Keratinocyte (primary cell): ENCODE results near the gene TUFT1. TPM values are rescaled to one million over a fixed set of nuclear protein-coding genes. Genes with fewer than 3 reads are reported as not detected.

Experiments
- DNase-seq: peaks from one replicate; pipeline ENCODE4 v3.0.0-alpha.2; 2011; ENCODE audit warnings: low read depth, missing footprints, low spot score
- FAIRE-seq: peaks from 2 replicates; lab custom pipeline; 2011; peaks lifted over from hg19 to GRCh38; lab: Jason Lieb, UNC
- H2AFZ ChIP-seq: 2 replicates; pipeline ENCODE4 v1.6.0; 2012; ENCODE audit warnings: low read length, control low read depth, inconsistent platforms; ENCODE audit not compliant: control insufficient read depth
- H3K27ac ChIP-seq: 2 replicates; pipeline ENCODE4 v1.5.1; 2011; ENCODE audit warnings: low read length; ENCODE audit not compliant: control insufficient read depth, insufficient read depth
- H3K27me3 ChIP-seq: 3 replicates; pipeline ENCODE4 v1.6.0; 2011; ENCODE audit warnings: low read length; ENCODE audit not compliant: control insufficient read depth, insufficient read depth; ENCODE audit errors: extremely low read depth
- H3K36me3 ChIP-seq, 2 experiments: 2 replicates in 1 of 2; 3 replicates in 1 of 2; pipeline ENCODE4 v1.5.1; 2011; ENCODE audit warnings: low read length in 2 of 2, mild to moderate bottlenecking in 1 of 2; ENCODE audit not compliant: control insufficient read depth in 2 of 2, insufficient read depth in 2 of 2; ENCODE audit errors: extremely low read depth in 1 of 2
- H3K4me1 ChIP-seq: 3 replicates; pipeline ENCODE4 v1.5.1; 2011; ENCODE audit warnings: low read length; ENCODE audit not compliant: control insufficient read depth, insufficient read depth; ENCODE audit errors: extremely low read depth
- H3K4me2 ChIP-seq: 3 replicates; pipeline ENCODE4 v1.6.0; 2011; ENCODE audit warnings: low read depth, low read length; ENCODE audit not compliant: control insufficient read depth, insufficient read depth; ENCODE audit errors: extremely low read depth
- H3K4me3 ChIP-seq, 3 experiments: fragments of 200-600 bp in 1 of 3; sonication (generic) in 1 of 3; 2 replicates in 2 of 3; 3 replicates in 1 of 3; pipeline ENCODE4 v1.5.1; 2011 to 2016; ENCODE audit warnings: low read length in 3 of 3, mild to moderate bottlenecking in 3 of 3, control low read depth in 2 of 3, inconsistent platforms in 1 of 3, low read depth in 1 of 3, mixed read lengths in 1 of 3, mixed run types in 1 of 3, moderate library complexity in 1 of 3; ENCODE audit not compliant: control insufficient read depth in 2 of 3, insufficient read depth in 2 of 3; ENCODE audit errors: extremely low read depth in 1 of 3
- H3K79me2 ChIP-seq: 2 replicates; pipeline ENCODE4 v1.6.0; 2012; ENCODE audit warnings: low read length; ENCODE audit not compliant: control insufficient read depth, insufficient read depth
- H3K9ac ChIP-seq: 3 replicates; pipeline ENCODE4 v1.6.0; 2011; ENCODE audit warnings: low read length; ENCODE audit not compliant: control insufficient read depth, insufficient read depth; ENCODE audit errors: extremely low read depth
- H3K9me1 ChIP-seq: 3 replicates; pipeline ENCODE4 v1.6.0; 2011; ENCODE audit warnings: low read length; ENCODE audit not compliant: control insufficient read depth, insufficient read depth; ENCODE audit errors: extremely low read depth
- H3K9me3 ChIP-seq: 2 replicates; pipeline ENCODE4 v1.5.1; 2012; ENCODE audit warnings: low read depth, low read length; ENCODE audit not compliant: control insufficient read depth
- H4K20me1 ChIP-seq: 3 replicates; pipeline ENCODE4 v1.6.0; 2011; ENCODE audit warnings: low read length; ENCODE audit not compliant: control insufficient read depth, insufficient read depth; ENCODE audit errors: extremely low read depth
- CTCF ChIP-seq, 3 experiments: IDR thresholded peaks in 1 of 3; conservative IDR thresholded peaks in 1 of 3; optimal IDR thresholded peaks in 1 of 3; 2 replicates in 2 of 3; 3 replicates in 1 of 3; pipeline versions ENCODE3 to v1.5.1; 2011; ENCODE audit warnings: low read length in 3 of 3, mild to moderate bottlenecking in 3 of 3, moderate library complexity in 2 of 3, control low read depth in 1 of 3, inconsistent platforms in 1 of 3; ENCODE audit not compliant: insufficient read depth in 2 of 3; ENCODE audit errors: extremely low read depth in 1 of 3
- EZH2 ChIP-seq: IDR thresholded peaks from one replicate; pipeline ENCODE4 v1.6.1; 2012; ENCODE audit warnings: inconsistent platforms, mild to moderate bottlenecking, low read length, moderate library complexity
- dilution Hi-C: fragments of 300-500 bp; cut with MboI; formaldehyde crosslinking; loops from one replicate; pipeline ENCODE4 v1.7.0; 2020; ENCODE audit warnings: low sequenced_read_pairs; ENCODE audit not compliant: extremely low pct_ligation_motif_present
- polyA plus RNA-seq, 5 experiments: library from polyadenylated mRNA; depleted of rRNA in 3 of 5; stranded (reverse) in 3 of 5; stranded (forward) in 1 of 5; unstranded in 1 of 5; fragments of >200 nt; gene quantifications; 1 replicate in 1 of 5; 2 replicates in 3 of 5; 3 replicates in 1 of 5; pipeline versions ENCODE4 v1.2.1 to v1.2.3, GENCODE V29; 2011 to 2012; ENCODE audit warnings: missing spikeins in 2 of 5, low read depth in 1 of 5, low replicate concordance in 1 of 5

TUFT1 gene
- polyA plus RNA-seq, 1 donor (not counting 4 experiments of a cell fraction or from before 2014, with no cell fraction given) = 70.0 TPM

GRCh38 chr1:151583796-151584195, 43.7 kb downstream of the TUFT1 start:
- no peak for TF ChIP-seq EZH2
- H3K79me2 ChIP-seq = no peaks in the 10 kb centered on the region
- FAIRE-seq = peak; percentile 88
- dilution Hi-C loops = no loop called here
- peaks cover 19 to 38% of the 10 kb centered on the region in 2 experiments for H3K36me3 ChIP-seq
- H3K27me3 ChIP-seq = no peaks in the 10 kb centered on the region
- H3K4me3 ChIP-seq = no peak overlapping the region
- H4K20me1 ChIP-seq = no peaks in the 10 kb centered on the region
- no peaks in the 10 kb centered on the region for H3K9me3 ChIP-seq
- H3K9ac ChIP-seq = peak overlapping the region; percentile 18
- no peak for DNase-seq
- peak overlapping the region; percentile 79 for H3K4me2 ChIP-seq
- peaks cover 5% of the 10 kb centered on the region for H3K9me1 ChIP-seq
- peaks cover 62% of the 10 kb centered on the region for H3K4me1 ChIP-seq
- no peak overlapping the region for H2AFZ ChIP-seq
- H3K27ac ChIP-seq = peak overlapping the region; percentile 81

GRCh38 chr1:151584278-151584677, 44.2 kb downstream of the TUFT1 start:
- Histone ChIP-seq H3K79me2 (no peaks in the 10 kb centered on the region), H3K9me3 (no peaks in the 10 kb centered on the region), H2AFZ (no peak overlapping the region), H3K4me2 (peak overlapping the region; percentile 79), H3K27me3 (no peaks in the 10 kb centered on the region), H3K36me3 (peaks cover 18 to 34% of the 10 kb centered on the region in 2 experiments), H4K20me1 (no peaks in the 10 kb centered on the region), H3K4me3 (peak overlapping the region in 1 of 3 experiments; percentile 3), H3K9ac (peak overlapping the region; percentile 53), H3K27ac (peak overlapping the region; percentile 81), H3K9me1 (peaks cover 5% of the 10 kb centered on the region), H3K4me1 (peaks cover 57% of the 10 kb centered on the region)
- dilution Hi-C loops = no loop called here
- TF ChIP-seq EZH2 = no peak
- no peak for TF ChIP-seq CTCF (optimal IDR thresholded peaks at IDR 0.05 in 1 of 3, IDR thresholded peaks at IDR 0.05 in 1 of 3, conservative IDR thresholded peaks at IDR 0.05 in 1 of 3; ENCODE audit: extremely low read depth in 1 of 3, insufficient read depth in 2 of 3, low read length in 3 of 3)
- FAIRE-seq (no peak), DNase-seq (no peak)

- dilution Hi-C loops = no loop called here
- no peaks in the 10 kb centered on the region for H3K79me2 ChIP-seq
- H3K4me1 ChIP-seq = peaks cover 52% of the 10 kb centered on the region
- TF ChIP-seq CTCF (optimal IDR thresholded peaks at IDR 0.05 in 1 of 3, IDR thresholded peaks at IDR 0.05 in 1 of 3, conservative IDR thresholded peaks at IDR 0.05 in 1 of 3; ENCODE audit: extremely low read depth in 1 of 3, insufficient read depth in 2 of 3, low read length in 3 of 3) (no peak), EZH2 (no peak)
- H3K27ac ChIP-seq = peak overlapping the region; percentile 81
- peak overlapping the region in 2 of 3 experiments; percentile 3 to 8 for H3K4me3 ChIP-seq
- H4K20me1 ChIP-seq = no peaks in the 10 kb centered on the region
- peak overlapping the region; percentile 53 for H3K9ac ChIP-seq
- FAIRE-seq (peak; percentile 46), DNase-seq (no peak)
- H3K9me3 ChIP-seq = no peaks in the 10 kb centered on the region
- peak overlapping the region; percentile 5 for H2AFZ ChIP-seq
- peak overlapping the region; percentile 79 for H3K4me2 ChIP-seq
- peaks cover 2% of the 10 kb centered on the region for H3K9me1 ChIP-seq
- H3K36me3 ChIP-seq = peaks cover 18 to 31% of the 10 kb centered on the region in 2 experiments
- no peaks in the 10 kb centered on the region for H3K27me3 ChIP-seq
These were observed 44.7 kb downstream of the TUFT1 start for GRCh38 chr1:151584780-151585179.
